ENCODE data around the gene SLC5A2.
"Not testable (repeated sequence)": the region's sequence is repeated elsewhere in the genome, so short reads cannot be mapped to it uniquely, and the experiment has no call there.

- TF ChIP-seq CTCF (IDR thresholded peaks at IDR 0.05; ENCODE audit: low read depth, low read length); EZH2phosphoT487 (IDR thresholded peaks at IDR 0.05; ENCODE audit: low read depth): not testable (repeated sequence)
These were observed 40.8 kb downstream of the SLC5A2 start for GRCh38 chr16:31523768-31524167.
